Suprapubic skin (tissue), 4 donors: Measurements from ENCODE around the gene EGLN2. TPM values are rescaled to one million over a fixed set of nuclear protein-coding genes. Genes with fewer than 3 reads are reported as not detected.
"Not testable (repeated sequence)": the region's sequence is repeated elsewhere in the genome, so short reads cannot be mapped to it uniquely, and the experiment has no call there.

ENCODE experiments used
- DNase-seq, 2 donors: peaks; one replicate each; pipeline ENCODE4 v3.0.0-alpha.2; 2019; ENCODE audit warnings: low spot score in 2 of 2
- H3K27ac ChIP-seq: fragments of 200-600 bp; sonication (generic); one replicate; pipeline ENCODE4 v1.5.1; 2019
- H3K27me3 ChIP-seq: fragments of 200-600 bp; sonication (generic); one replicate; pipeline ENCODE4 v1.5.1; 2019
- H3K36me3 ChIP-seq: fragments of 200-600 bp; sonication (generic); one replicate; pipeline ENCODE4 v1.5.1; 2019
- H3K4me1 ChIP-seq: fragments of 200-600 bp; sonication (generic); one replicate; pipeline ENCODE4 v1.5.1; 2019
- H3K4me3 ChIP-seq: fragments of 200-600 bp; sonication (generic); one replicate; pipeline ENCODE4 v1.5.1; 2019; ENCODE audit warnings: mild to moderate bottlenecking
- H3K9me3 ChIP-seq: fragments of 200-600 bp; sonication (generic); one replicate; pipeline ENCODE4 v1.5.1; 2019
- CTCF ChIP-seq, 2 donors: fragments of 200-600 bp in 1 of 2; fragments of 450-650 bp in 1 of 2; sonication (generic) in 1 of 2; IDR thresholded peaks; one replicate each; pipeline ENCODE4 v1.5.1; 2016 to 2019; ENCODE audit warnings: antibody characterized with exemption in 2 of 2, mild to moderate bottlenecking in 1 of 2, moderate library complexity in 1 of 2
- EP300 ChIP-seq: sonication (generic); formaldehyde crosslinking; IDR thresholded peaks from one replicate; pipeline ENCODE4 v1.6.1; 2017; ENCODE audit warnings: antibody characterized with exemption
- POLR2A ChIP-seq, 2 donors: fragments of 450-650 bp; IDR thresholded peaks; one replicate each; pipeline ENCODE4 v1.6.1; 2017; ENCODE audit warnings: antibody characterized with exemption in 2 of 2, mild to moderate bottlenecking in 2 of 2, moderate library complexity in 2 of 2
- POLR2AphosphoS5 ChIP-seq, 3 donors: sonication (generic); formaldehyde crosslinking; IDR thresholded peaks; one replicate each; pipeline ENCODE4 v1.6.1; 2017; ENCODE audit warnings: antibody characterized with exemption in 3 of 3
- WGBS: methylation state at CpG from one replicate; pipeline ENCODE4 v1.1.5; 2018; 5-methylcytosine and 5-hydroxymethylcytosine counted together
- total RNA-seq, 4 donors: library from RNA; depleted of rRNA; stranded (reverse); fragments of >200 nt; gene quantifications; one replicate each; pipeline ENCODE4 v1.1.0, GENCODE V29; 2016

EGLN2 gene
- total RNA-seq, 4 donors from 2014 or later = 31.5 to 51.2 (median 37.6) TPM

GRCh38 chr19:40777937-40778705, 20.9 kb upstream of the EGLN2 start, which contains the start of gene RAB4B:
Gene RAB4B, plus strand, starts transcription at chr19:40778247. Its CDS starts 129 bp downstream, at chr19:40778376.
- Histone ChIP-seq H3K4me3 (peak within 1 kb of the TSS; percentile 62), H3K27me3 (no peaks in the 10 kb centered on the region), H3K4me1 (peaks cover 18% of the 10 kb centered on the region), H3K9me3 (no peaks in the 10 kb centered on the region), H3K27ac (peak within 1 kb of the TSS; percentile 93), H3K36me3 (no peaks in the 10 kb centered on the region)
- WGBS = under 1% methylated on average over 39 of the region's 56 CpGs
- peak; percentile 100 for DNase-seq
- TF ChIP-seq POLR2A (IDR thresholded peaks at IDR 0.05) = peak in 1 of 2 donors; percentile 78
- no peak for TF ChIP-seq EP300
- TF ChIP-seq POLR2AphosphoS5 (IDR thresholded peaks at IDR 0.05) = peak in 2 of 3 donors; percentile 89 to 93
- TF ChIP-seq CTCF (IDR thresholded peaks at IDR 0.05) = peak in 1 of 2 donors; percentile 9

GRCh38 chr19:40778706-40779284, 20.2 kb upstream of the EGLN2 start:
- H3K4me3 ChIP-seq = peak overlapping the region; percentile 62
- 16% methylated on average over 7 of the region's 7 CpGs for WGBS
- TF ChIP-seq POLR2AphosphoS5 (IDR thresholded peaks at IDR 0.05) (no peak), CTCF (IDR thresholded peaks at IDR 0.05) (no peak), POLR2A (IDR thresholded peaks at IDR 0.05) (no peak), EP300 (no peak)
- H3K36me3 ChIP-seq = peaks cover 3% of the 10 kb centered on the region
- no peak for DNase-seq
- no peaks in the 10 kb centered on the region for H3K27me3 ChIP-seq
- H3K4me1 ChIP-seq = peaks cover 18% of the 10 kb centered on the region
- no peaks in the 10 kb centered on the region for H3K9me3 ChIP-seq
- H3K27ac ChIP-seq = peak overlapping the region; percentile 93

GRCh38 chr19:40780582-40780981, 18.4 kb upstream of the EGLN2 start:
- Histone ChIP-seq H3K36me3 (peaks cover 12% of the 10 kb centered on the region), H3K4me1 (peaks cover 18% of the 10 kb centered on the region), H3K27me3 (no peaks in the 10 kb centered on the region), H3K27ac (no peak overlapping the region), H3K9me3 (no peaks in the 10 kb centered on the region), H3K4me3 (no peak overlapping the region)
- no peak for DNase-seq
- no peak for TF ChIP-seq CTCF (IDR thresholded peaks at IDR 0.05)
- no peak for TF ChIP-seq EP300
- no peak for TF ChIP-seq POLR2AphosphoS5 (IDR thresholded peaks at IDR 0.05)
- TF ChIP-seq POLR2A (IDR thresholded peaks at IDR 0.05) = no peak
- WGBS = 94% methylated on average over 5 of the region's 5 CpGs

- H3K27ac ChIP-seq = no peak overlapping the region
- DNase-seq = no peak
- H3K36me3 ChIP-seq = peaks cover 12% of the 10 kb centered on the region
- TF ChIP-seq CTCF (IDR thresholded peaks at IDR 0.05) (no peak), POLR2A (IDR thresholded peaks at IDR 0.05) (no peak), EP300 (no peak), POLR2AphosphoS5 (IDR thresholded peaks at IDR 0.05) (no peak)
- H3K9me3 ChIP-seq = no peaks in the 10 kb centered on the region
- no peaks in the 10 kb centered on the region for H3K27me3 ChIP-seq
- 92% methylated on average over 7 of the region's 7 CpGs for WGBS
- peaks cover 18% of the 10 kb centered on the region for H3K4me1 ChIP-seq
- H3K4me3 ChIP-seq = no peak overlapping the region
Observed at GRCh38 chr19:40781140-40781539, 17.9 kb upstream of the EGLN2 start.

GRCh38 chr19:40783711-40784110, 15.3 kb upstream of the EGLN2 start:
- H3K4me1 ChIP-seq = peaks cover 6% of the 10 kb centered on the region
- H3K36me3 ChIP-seq = peaks cover 27% of the 10 kb centered on the region
- DNase-seq = no peak
- H3K27me3 ChIP-seq = no peaks in the 10 kb centered on the region
- 92% methylated on average over 7 of the region's 14 CpGs for WGBS
- H3K9me3 ChIP-seq = no peaks in the 10 kb centered on the region
- H3K4me3 ChIP-seq = no peak overlapping the region
- no peak overlapping the region for H3K27ac ChIP-seq
- no peak for TF ChIP-seq CTCF (IDR thresholded peaks at IDR 0.05)

- 92% methylated on average over 2 of the region's 2 CpGs for WGBS
- DNase-seq, H3K4me1 ChIP-seq, H3K4me3 ChIP-seq, H3K27ac ChIP-seq, H3K27me3 ChIP-seq, H3K9me3 ChIP-seq: not testable (repeated sequence)
- H3K36me3 ChIP-seq = peaks cover 30% of the 10 kb centered on the region
Observed at GRCh38 chr19:40784146-40784545, 14.8 kb upstream of the EGLN2 start.
